Stimulated activated effector memory CD8-positive, alpha-beta T cell treated with anti-CD3 and anti-CD28 coated beads, Interleukin-12 subunit alpha, Interleukin-12 subunit beta, amount 100 ng/mL, for 72 hours (primary cell): ENCODE measurements around the gene S1PR4.
"Not testable (repeated sequence)": the region's sequence is repeated elsewhere in the genome, so short reads cannot be mapped to it uniquely, and the experiment has no call there.

Experiments used
- ATAC-seq: fragments of 150-1000 bp; cut with Tn5 transposase; 2 replicates; pipeline ENCODE4 v1.10.0; 2021
- DNase-seq, 2 donors: peaks; one replicate each; pipeline ENCODE4 v3.0.0; 2021 to 2022; ENCODE audit warnings: low spot score in 2 of 2
- H3K27ac Mint-ChIP-seq: one replicate; pipeline ENCODE4 v1.8.0; 2022; ENCODE audit warnings: mild to moderate bottlenecking, mixed read lengths
- H3K36me3 Mint-ChIP-seq: one replicate; pipeline ENCODE4 v1.8.0; 2022; ENCODE audit warnings: mild to moderate bottlenecking, mixed read lengths
- H3K4me1 Mint-ChIP-seq: one replicate; pipeline ENCODE4 v1.8.0; 2022; ENCODE audit warnings: mixed read lengths
- H3K4me3 Mint-ChIP-seq: one replicate; pipeline ENCODE4 v1.8.0; 2022; ENCODE audit warnings: mild to moderate bottlenecking, mixed read lengths
- H3K9me3 Mint-ChIP-seq: one replicate; pipeline ENCODE4 v1.8.0; 2022; ENCODE audit warnings: mixed read lengths

S1PR4 gene

GRCh38 chr19:3193256-3194105 is 14.9 kb downstream of the S1PR4 start:
- DNase-seq (no peak), ATAC-seq (no peak)
- Mint-ChIP-seq H3K4me3 (no peak overlapping the region), H3K36me3 (peaks cover 59% of the 10 kb centered on the region), H3K9me3 (no peaks in the 10 kb centered on the region), H3K4me1 (peaks cover 13% of the 10 kb centered on the region), H3K27ac (no peak overlapping the region)

- H3K27ac Mint-ChIP-seq, result no peak overlapping the region
- peaks cover 63% of the 10 kb centered on the region for H3K36me3 Mint-ChIP-seq
- ATAC-seq, result no peak
- H3K9me3 Mint-ChIP-seq, result no peaks in the 10 kb centered on the region
- peaks cover 5% of the 10 kb centered on the region for H3K4me1 Mint-ChIP-seq
- H3K4me3 Mint-ChIP-seq, result no peak overlapping the region
- DNase-seq, result no peak
Observed at GRCh38 chr19:3194106-3195087, 15.8 kb downstream of the S1PR4 start.

- Mint-ChIP-seq H3K4me1 (no peaks in the 10 kb centered on the region), H3K9me3 (no peaks in the 10 kb centered on the region), H3K4me3 (no peak overlapping the region), H3K36me3 (peaks cover 70% of the 10 kb centered on the region), H3K27ac (no peak overlapping the region)
- no peak for ATAC-seq
- no peak for DNase-seq
Observed at GRCh38 chr19:3196064-3196932, 17.7 kb downstream of the S1PR4 start.

- no peaks in the 10 kb centered on the region for H3K4me1 Mint-ChIP-seq
- peaks cover 67% of the 10 kb centered on the region for H3K36me3 Mint-ChIP-seq
- H3K9me3 Mint-ChIP-seq, result no peaks in the 10 kb centered on the region
- ATAC-seq (no peak), DNase-seq (no peak)
- H3K27ac Mint-ChIP-seq, result no peak overlapping the region
- H3K4me3 Mint-ChIP-seq, result no peak overlapping the region
Observed at GRCh38 chr19:3196933-3197205, 18.3 kb downstream of the S1PR4 start.

- DNase-seq (no peak), ATAC-seq (no peak)
- Mint-ChIP-seq H3K27ac (no peak overlapping the region), H3K9me3 (no peaks in the 10 kb centered on the region), H3K4me1 (no peaks in the 10 kb centered on the region), H3K4me3 (no peak overlapping the region), H3K36me3 (peaks cover 58% of the 10 kb centered on the region)
Observed at GRCh38 chr19:3198901-3199700, 20.5 kb downstream of the S1PR4 start.

GRCh38 chr19:3201072-3201700 is 22.6 kb downstream of the S1PR4 start:
- H3K27ac Mint-ChIP-seq, result no peak overlapping the region
- no peaks in the 10 kb centered on the region for H3K4me1 Mint-ChIP-seq
- H3K9me3 Mint-ChIP-seq, result no peaks in the 10 kb centered on the region
- H3K4me3 Mint-ChIP-seq, result no peak overlapping the region
- ATAC-seq, result no peak
- no peak for DNase-seq
- H3K36me3 Mint-ChIP-seq, result peaks cover 51% of the 10 kb centered on the region

GRCh38 chr19:3201911-3202310 is 23.3 kb downstream of the S1PR4 start:
- Mint-ChIP-seq H3K9me3 (no peaks in the 10 kb centered on the region), H3K4me3 (no peak overlapping the region), H3K27ac (no peak overlapping the region), H3K36me3 (peaks cover 45% of the 10 kb centered on the region), H3K4me1 (no peaks in the 10 kb centered on the region)
- DNase-seq (no peak), ATAC-seq (no peak)

- H3K36me3 Mint-ChIP-seq, result peaks cover 41% of the 10 kb centered on the region
Observed at GRCh38 chr19:3202346-3202745, 23.8 kb downstream of the S1PR4 start.

GRCh38 chr19:3202895-3203294 is 24.3 kb downstream of the S1PR4 start:
- not testable (repeated sequence) for ATAC-seq, H3K9me3 Mint-ChIP-seq, DNase-seq, H3K4me3 Mint-ChIP-seq, H3K4me1 Mint-ChIP-seq, H3K27ac Mint-ChIP-seq
- peaks cover 37% of the 10 kb centered on the region for H3K36me3 Mint-ChIP-seq

More at GRCh38 chr19:3202346-3202745, 23.8 kb downstream of the S1PR4 start:
- Mint-ChIP-seq H3K9me3 (no peaks in the 10 kb centered on the region), H3K4me3 (no peak overlapping the region), H3K27ac (no peak overlapping the region), H3K4me1 (no peaks in the 10 kb centered on the region)
- no peak for DNase-seq
- ATAC-seq, result no peak

GRCh38 chr19:3203805-3204645 is 25.5 kb downstream of the S1PR4 start:
- DNase-seq, result no peak
- H3K4me3 Mint-ChIP-seq, result no peak overlapping the region
- H3K4me1 Mint-ChIP-seq, result no peaks in the 10 kb centered on the region
- H3K9me3 Mint-ChIP-seq, result no peaks in the 10 kb centered on the region
- ATAC-seq, result no peak
- no peak overlapping the region for H3K27ac Mint-ChIP-seq
- peaks cover 35% of the 10 kb centered on the region for H3K36me3 Mint-ChIP-seq

- ATAC-seq (no peak), DNase-seq (no peak)
- Mint-ChIP-seq H3K9me3 (no peaks in the 10 kb centered on the region), H3K36me3 (peaks cover 33% of the 10 kb centered on the region), H3K4me3 (no peak overlapping the region), H3K4me1 (no peaks in the 10 kb centered on the region), H3K27ac (no peak overlapping the region)
Observed at GRCh38 chr19:3204646-3205275, 26.2 kb downstream of the S1PR4 start.

- DNase-seq (no peak), ATAC-seq (no peak)
- Mint-ChIP-seq H3K4me1 (peaks cover 11% of the 10 kb centered on the region), H3K27ac (no peak overlapping the region), H3K36me3 (peaks cover 20% of the 10 kb centered on the region), H3K4me3 (no peak overlapping the region), H3K9me3 (no peaks in the 10 kb centered on the region)
Observed at GRCh38 chr19:3206216-3206953, 27.8 kb downstream of the S1PR4 start.
